ENCODE results near the gene LRCH4.

Gene LRCH4

GRCh38 chr7:100563809-100564400 lies 22.0 kb downstream of the LRCH4 start:
- in situ Hi-C loops (cut with HindIII; ENCODE audit: low sequenced_read_pairs): no loop called here
- DNase-seq (ENCODE audit: low read depth): no peak
- peak; percentile 99 for TF ChIP-seq CTCF (IDR thresholded peaks at IDR 0.05; ENCODE audit: low read depth, low read length, missing control alignments)
- H3K4me3 ChIP-seq (ENCODE audit: low read depth, low read length): no peak overlapping the region

- TF ChIP-seq CTCF (IDR thresholded peaks at IDR 0.05; ENCODE audit: low read depth, low read length, missing control alignments): no peak
- no peak overlapping the region for H3K4me3 ChIP-seq (ENCODE audit: low read depth, low read length)
- in situ Hi-C loops (cut with HindIII; ENCODE audit: low sequenced_read_pairs): no loop called here
- no peak for DNase-seq (ENCODE audit: low read depth)
Observed at GRCh38 chr7:100563100-100563564, 22.8 kb downstream of the LRCH4 start.

- no peak for DNase-seq (ENCODE audit: low read depth)
- H3K4me3 ChIP-seq (ENCODE audit: low read depth, low read length): no peak overlapping the region
- in situ Hi-C loops (cut with HindIII; ENCODE audit: low sequenced_read_pairs): no loop called here
- TF ChIP-seq CTCF (IDR thresholded peaks at IDR 0.05; ENCODE audit: low read depth, low read length, missing control alignments): no peak
Observed at GRCh38 chr7:100562195-100563099, 23.5 kb downstream of the LRCH4 start.

- no peak for TF ChIP-seq CTCF (IDR thresholded peaks at IDR 0.05; ENCODE audit: low read depth, low read length, missing control alignments)
- in situ Hi-C loops (cut with HindIII; ENCODE audit: low sequenced_read_pairs): no loop called here
- H3K4me3 ChIP-seq (ENCODE audit: low read depth, low read length): no peak overlapping the region
- DNase-seq (ENCODE audit: low read depth): no peak
Observed at GRCh38 chr7:100561491-100562194, 24.3 kb downstream of the LRCH4 start.

GRCh38 chr7:100559127-100559526 lies 26.8 kb downstream of the LRCH4 start:
- no peak for TF ChIP-seq CTCF (IDR thresholded peaks at IDR 0.05; ENCODE audit: low read depth, low read length, missing control alignments)
- no peak for DNase-seq (ENCODE audit: low read depth)
- in situ Hi-C loops (cut with HindIII; ENCODE audit: low sequenced_read_pairs): no loop called here
- no peak overlapping the region for H3K4me3 ChIP-seq (ENCODE audit: low read depth, low read length)

GRCh38 chr7:100556541-100556940 lies 29.4 kb downstream of the LRCH4 start:
- DNase-seq (ENCODE audit: low read depth): no peak
- no peak overlapping the region for H3K4me3 ChIP-seq (ENCODE audit: low read depth, low read length)
- no peak for TF ChIP-seq CTCF (IDR thresholded peaks at IDR 0.05; ENCODE audit: low read depth, low read length, missing control alignments)
- in situ Hi-C loops (cut with HindIII; ENCODE audit: low sequenced_read_pairs): no loop called here
